A172 (cell line): ENCODE measurements around the gene WDFY2. TPM values are rescaled to one million over a fixed set of nuclear protein-coding genes. Genes with fewer than 3 reads are reported as not detected.

Experiments used
- DNase-seq: peaks from one replicate; pipeline ENCODE4 v3.0.0-alpha.2; 2015; ENCODE audit warnings: low spot score
- total RNA-seq: library from RNA; depleted of rRNA; stranded (reverse); fragments of >200 nt; shearing (Covaris generic); gene quantifications from 2 replicates; pipeline ENCODE4 v1.2.3, GENCODE V29; 2014

Gene WDFY2
- total RNA-seq, 1 experiment from 2014 or later: 2.5 TPM

DNA sequence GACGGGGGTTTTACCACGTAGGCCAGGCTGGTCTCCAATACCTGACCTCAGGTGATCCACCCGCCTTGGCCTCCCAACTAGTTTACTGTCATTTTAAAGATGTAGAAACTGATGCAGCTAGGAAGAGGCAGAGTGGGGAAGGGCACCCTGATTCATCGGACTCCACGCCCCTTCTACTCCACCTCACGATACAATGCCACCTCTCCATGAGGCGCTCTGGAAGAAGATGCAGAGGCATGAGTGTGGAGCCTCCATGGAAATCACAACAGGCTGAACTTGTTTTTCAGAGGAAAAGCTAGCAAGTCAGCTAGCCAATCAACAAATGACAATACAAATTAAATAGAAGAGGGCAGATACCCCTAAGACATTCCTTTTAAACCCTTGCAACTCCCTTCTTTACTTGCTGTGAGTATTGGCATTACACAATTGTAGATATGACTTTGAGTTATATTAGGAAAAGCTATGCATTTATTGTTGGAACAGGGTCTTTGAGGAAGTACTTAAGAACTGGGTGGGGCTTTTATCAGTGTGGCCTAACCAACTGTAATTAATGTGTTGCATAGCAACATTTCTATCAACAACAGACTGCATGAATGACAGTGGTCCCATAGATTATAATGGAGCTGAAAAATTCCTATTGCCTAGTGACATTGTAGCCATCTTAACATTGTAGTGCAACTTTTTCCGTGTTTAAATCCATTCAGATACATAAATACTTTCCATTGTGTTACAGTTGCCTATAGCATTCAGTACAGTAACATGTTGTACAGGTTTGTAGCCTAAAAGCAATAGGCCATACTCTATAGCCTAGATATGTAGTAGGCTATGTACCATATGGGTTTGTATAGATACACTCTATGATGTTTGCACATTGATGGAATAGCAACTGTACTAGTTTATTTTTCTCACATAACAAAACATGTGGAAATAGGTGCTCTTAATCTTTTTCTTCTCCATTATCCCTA is 17.6 kb downstream of the WDFY2 start:
- no peak for DNase-seq

DNA sequence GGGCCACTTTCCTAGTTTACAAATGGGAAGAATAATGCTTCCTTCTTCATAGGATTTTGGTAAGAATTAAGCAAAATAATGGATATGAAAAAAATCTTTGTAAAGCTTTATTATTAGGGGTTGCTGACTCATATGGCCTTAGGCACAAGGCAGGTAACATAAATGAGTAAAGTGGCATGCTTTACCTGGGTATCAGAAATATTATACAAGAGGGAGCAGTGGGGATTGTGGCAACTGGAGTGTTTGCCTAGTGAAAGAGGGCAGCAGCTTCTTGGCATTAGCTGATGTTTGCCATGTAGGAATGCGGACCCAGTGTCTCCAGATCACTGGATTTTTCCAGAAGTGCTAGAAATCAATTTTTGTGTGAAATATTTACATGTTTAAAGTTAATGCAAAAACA is 19.5 kb downstream of the WDFY2 start:
- no peak for DNase-seq

DNA sequence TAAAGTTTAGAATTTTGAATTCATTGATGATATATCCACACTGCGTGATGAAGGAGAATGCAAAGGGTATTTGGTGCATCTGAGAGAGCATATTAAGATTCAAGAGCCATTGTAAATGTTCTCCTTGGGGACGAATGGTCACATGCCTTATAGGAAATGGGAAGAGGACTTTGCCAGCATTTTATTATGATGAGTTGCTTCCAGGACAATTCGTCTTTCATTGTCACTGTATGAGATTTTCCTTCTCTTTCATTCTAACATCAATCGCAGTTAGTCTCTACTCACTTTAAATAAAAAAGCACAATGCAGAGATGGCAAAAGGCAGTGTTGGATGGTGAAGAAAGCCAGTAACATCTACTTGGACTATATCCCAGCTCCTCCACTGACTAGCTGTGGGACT is 21.4 kb downstream of the WDFY2 start:
- no peak for DNase-seq

DNA sequence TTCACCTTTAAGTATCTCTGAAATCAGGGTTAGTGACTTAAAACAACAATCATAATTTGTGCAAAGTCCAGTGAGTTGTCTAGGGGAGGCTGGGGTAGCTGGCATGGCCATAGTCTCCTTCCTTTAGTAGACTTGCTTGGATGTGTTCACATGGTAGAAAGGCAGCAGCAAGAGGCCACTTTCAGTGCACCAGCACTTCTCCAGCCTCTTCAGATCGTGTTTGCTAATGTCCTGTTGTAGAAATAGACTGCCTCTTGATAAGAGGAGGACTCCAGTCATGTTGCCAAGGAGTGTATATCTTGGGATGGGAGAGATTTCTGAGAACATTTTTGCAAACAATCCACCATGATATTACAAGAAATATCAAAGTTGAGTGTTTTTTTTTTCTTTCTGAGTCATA is 22.9 kb downstream of the WDFY2 start:
- DNase-seq: no peak

DNA sequence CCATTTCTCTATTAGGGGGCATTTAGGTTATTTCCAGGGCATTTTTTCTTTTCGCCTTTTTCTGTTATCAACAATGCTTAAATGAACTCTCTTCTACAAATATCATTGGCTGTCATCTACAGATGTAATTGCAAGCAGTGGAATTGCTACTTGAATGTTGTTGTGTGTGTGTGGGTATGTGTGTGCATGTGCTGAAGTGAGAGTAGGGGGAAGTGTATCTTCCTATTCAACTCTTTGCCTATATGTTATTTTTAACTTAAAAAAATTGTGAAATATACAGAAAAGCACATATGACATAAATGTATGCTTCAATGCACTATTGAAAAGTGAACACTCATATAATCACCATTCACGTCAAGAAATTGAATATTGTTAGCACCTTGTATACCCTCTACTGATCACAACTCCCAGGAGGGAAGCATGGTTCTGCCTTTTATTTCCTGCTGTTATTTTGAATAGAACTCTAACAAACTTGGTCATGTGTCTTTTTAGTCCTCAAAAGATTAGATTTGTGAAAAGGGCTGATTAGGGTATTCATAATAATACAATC is 24.7 kb downstream of the WDFY2 start:
- DNase-seq: no peak

DNA sequence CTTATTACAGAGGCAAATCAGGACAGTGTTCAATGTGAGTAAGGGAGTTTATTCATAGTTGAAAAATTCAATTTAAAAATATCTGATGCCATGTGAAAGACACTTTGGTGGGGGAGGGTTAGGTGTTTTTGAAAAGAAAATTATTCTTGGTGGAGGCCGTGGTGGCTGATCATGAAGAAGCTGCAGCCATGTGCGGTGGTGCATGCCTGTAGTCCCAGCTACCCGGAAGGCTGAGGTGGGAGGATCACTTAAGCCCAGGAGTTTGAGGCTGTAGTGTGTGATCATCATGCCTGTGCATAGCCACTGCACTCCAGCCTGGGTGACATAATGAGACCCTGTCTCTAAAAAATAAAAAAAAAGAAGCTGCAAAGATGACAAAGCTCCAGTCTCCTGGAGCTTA is 28.6 kb downstream of the WDFY2 start:
- DNase-seq: no peak

DNA sequence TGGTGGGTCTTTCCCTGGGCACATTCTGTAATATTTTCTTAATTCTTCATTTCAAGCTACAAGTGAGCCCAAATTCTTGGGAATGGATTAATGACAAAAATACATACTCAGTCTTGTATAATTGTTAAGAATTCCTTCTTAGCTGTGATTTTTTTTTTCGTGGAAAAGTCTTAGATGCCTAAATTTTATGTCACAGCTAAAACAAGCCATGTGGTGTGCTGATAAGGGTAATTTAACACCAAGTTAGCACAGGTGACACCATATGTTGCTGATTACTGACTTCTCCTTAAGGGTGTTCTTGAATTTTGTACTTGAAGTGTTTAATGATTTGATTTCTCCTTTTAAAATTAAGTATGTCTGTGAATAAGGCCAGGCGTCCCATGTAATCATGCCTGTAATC is 29.3 kb downstream of the WDFY2 start:
- DNase-seq: no peak

DNA sequence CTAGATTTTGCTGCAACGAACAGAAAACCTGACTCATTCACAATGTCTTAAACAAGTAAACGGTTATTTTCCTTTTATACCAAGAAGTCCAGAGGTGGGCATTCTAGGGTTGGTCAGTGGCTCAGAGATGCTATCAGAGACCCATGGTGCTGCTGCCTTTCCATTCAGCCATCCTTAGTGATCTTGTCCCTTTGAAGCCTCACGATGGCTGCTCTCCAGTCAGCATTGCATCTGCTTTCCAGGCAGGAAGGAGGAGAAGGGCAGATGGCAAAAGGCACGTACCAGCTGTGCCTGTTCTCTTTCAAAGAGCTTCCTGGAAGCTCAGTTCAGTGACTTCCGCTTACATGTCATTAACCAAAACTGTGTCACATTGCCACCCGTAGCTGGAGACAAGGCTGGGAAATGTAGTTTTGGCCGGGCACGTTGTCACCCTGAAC is 30.1 kb downstream of the WDFY2 start:
- no peak for DNase-seq

DNA sequence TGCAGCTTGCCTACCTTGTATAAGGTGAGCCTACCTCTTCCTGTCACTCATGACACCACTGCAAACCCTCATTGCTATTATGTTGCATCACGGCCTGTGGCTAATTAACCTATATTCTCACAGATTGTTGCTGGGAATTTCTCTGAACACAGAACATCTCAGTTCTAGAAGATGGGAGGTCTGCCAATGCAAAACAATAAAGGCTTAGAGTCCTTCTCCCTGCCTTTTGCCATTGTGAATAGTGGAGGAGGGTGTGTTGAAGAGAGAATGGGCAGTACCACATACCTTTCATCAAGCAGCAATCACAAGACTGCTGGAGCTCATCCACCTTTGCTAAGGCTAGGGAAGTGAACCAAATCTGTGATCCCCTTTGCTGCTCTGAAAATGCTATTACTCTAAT is 34.4 kb downstream of the WDFY2 start:
- no peak for DNase-seq

DNA sequence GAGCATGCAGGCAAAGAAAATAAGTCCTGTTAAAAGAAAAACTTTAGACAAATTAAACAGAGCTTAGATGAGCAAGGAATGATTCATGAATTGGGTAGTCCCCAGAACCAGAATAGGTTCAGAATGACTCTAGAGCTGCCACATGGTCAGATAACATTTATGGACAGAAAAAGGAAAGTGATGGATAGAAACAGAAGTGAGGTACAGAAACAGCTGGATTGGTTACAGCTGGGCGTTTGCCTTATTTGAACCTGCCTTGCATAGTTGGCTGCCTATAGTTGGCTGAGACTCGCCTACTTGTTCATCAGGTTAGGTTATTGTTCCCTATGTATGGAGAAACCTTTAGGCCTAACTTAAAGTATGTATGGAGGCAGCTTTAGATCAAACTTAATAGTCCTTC is 35.4 kb downstream of the WDFY2 start:
- DNase-seq: peak; percentile 60

DNA sequence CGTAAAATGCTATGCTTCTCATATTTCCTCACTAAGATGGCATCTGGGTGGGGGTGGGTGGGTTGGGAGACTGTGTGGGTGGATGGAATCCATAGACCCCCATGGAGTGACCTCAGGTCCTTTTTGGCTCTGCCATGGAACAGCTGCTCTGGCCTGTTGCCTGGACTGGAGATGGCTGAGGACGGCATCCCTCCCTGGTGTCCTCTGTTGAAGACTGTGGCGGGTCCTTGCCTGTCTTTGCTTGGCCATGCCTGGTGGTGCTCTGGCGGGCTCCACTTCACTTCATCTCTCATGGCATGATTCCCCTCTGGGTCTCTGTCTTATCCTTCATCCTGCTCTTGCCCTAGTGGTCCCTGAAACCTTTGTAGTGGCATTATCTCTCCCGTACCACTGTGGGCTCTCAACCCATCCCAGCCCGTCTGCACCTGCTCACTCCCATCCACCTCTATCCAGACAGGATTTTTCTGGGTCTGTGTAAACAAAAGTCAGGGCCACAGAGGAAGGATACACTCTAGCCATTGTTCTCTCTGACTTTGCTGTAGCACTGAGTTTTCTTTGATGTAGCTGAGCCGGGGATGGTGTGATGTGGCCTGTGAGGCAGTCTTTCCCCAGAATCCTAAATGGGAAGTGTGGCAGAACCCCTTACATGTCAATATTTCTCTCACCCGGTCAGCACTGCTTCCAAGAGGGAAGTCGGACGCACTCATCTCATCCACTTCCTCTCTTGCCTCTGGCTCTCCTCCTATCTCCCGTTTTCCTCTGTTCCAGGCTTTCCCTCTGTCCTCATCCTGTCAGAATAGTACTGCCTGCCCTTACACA is 36.1 kb downstream of the WDFY2 start:
- DNase-seq: no peak

DNA sequence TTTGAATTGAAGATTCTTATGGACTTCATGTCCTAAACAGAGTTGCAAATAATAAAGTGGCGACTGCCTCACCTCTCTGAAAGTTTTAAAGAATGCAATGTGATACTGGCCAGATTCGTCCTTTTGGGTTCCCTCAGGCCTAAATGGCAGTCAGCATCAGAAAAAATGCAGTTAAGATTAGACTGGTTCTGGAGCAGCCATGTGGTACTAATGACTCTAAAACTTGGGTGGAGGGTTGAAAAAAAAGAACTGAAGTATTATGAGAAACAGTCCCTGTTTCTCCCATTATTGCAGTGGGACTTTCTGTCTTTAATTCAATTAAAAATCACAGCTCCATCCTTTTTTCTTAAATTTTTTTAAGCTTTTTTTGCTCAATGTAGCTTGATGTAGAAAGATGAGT is 37.3 kb downstream of the WDFY2 start:
- DNase-seq: no peak

DNA sequence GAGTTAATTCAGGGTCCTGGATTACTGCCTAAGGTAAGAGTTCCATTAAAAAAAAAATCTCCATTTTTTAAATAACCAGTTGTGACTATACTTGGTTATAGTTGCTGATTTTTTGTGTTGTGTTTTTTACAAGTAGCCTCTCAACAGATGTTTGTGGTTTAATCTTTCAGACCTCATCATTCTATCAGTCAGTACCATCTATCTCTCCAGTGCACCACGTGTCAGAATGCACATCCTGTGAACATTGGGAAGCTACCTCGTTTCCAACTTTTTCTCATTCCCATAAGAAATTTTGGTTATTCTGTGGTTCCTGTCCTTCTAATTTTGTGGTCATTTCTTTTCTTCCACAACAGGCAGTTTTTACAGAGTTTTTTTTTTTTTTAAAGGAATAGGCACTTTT is 39.2 kb downstream of the WDFY2 start:
- DNase-seq: peak; percentile 15

DNA sequence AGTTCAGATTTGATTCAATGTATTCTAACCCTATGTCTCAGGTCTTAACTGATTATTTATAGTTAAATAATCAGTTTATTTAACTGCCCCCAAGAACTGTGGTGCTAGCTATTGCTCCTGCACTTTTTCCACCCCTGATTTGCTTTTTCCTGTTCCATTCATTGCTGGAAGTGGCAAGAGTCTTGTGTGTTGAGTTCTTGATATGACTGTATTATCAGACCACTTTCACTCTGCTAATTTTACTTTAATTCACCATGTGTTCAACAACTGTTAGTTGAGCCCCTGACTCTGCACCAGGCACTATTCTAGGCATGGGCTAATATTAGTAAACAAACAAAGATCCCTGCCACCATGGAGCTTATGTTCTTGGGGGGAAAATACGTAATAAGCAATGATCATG is 39.9 kb downstream of the WDFY2 start:
- no peak for DNase-seq

DNA sequence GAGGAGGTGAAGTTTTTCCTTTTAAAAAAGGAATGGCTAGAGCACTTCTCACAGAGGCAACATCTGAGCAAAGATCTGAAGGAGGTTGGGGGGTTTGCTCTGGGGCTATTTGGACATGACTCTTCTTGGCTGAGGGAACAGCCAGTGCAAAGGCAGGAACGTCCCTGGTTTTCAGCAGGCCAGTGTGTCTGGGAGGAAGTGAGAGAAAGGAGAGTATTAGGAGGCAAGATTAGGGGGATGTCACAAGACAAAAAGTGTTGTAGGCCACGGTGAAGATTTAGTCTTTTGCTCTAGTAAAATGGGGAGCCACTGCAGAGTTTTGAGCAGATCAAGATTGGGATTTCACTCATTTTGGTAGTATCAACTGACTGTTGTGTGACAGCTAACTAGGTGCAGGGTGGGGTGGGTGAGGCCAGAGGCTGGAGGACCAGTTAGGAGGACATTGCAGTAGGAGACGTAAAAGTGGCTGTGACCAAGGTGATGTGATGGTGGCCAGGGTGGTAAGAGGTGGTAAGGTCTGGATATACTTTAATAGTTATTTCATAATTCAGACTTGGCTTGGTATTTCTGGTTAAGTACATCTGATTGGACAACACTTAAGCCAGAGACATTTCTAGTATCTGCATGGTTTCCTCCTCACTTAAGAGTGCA is 40.6 kb downstream of the WDFY2 start:
- DNase-seq: no peak

DNA sequence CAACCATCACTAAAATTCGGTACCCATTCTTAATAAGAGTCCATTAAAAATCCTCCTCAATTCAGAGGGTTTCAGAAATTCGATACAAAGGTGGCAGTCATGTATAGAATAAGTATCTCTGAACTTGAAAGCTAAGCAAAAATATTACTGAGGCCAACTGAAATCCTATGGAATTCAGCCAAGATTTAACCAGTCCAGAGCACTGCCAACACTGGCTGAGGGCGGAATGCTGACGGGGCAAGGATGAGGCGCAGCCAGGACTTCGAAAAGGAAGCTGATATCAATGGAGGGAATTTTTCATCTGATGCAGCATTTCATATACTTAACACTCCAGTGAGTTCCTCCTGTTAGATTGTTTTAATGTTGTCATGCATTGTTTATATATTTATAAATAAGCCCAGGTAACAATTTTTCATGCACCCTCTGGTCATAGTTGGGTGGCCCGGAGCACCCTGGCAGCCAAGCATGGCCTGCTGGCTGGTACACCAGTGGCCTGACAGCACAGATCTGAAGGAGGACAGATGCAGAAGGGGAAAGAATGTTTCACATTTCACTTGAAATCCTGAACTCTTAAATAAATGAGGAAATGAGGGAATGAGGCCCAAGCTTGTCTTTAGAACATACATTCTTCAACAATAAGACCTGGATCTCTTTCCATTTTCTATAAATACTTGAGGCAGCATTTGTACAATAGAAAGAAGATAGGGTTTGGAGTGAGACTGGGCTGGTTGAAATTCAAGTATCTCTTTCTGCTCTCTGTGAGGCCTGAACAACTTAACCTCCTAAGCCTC is 41.5 kb downstream of the WDFY2 start:
- DNase-seq: no peak

DNA sequence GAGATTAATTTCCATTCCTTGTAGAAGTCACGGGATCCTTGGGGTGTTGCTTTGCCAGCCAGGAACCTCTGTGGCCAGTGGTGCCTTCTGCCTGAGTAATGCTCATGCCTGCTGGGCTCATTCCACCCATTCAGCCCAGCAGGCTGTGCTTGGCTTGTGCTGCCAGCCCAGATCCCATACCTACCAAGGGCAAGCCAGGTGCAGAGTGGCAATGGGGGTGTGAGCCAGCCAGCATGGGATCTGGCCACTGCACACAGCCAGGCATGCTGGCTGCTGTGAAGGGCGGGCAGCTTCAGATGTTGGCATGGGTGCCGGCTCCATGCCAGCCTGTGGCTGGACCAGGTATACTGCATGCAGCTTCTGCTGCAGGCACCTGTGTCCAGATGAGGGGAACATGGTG is 42.5 kb downstream of the WDFY2 start:
- peak; percentile 13 for DNase-seq

DNA sequence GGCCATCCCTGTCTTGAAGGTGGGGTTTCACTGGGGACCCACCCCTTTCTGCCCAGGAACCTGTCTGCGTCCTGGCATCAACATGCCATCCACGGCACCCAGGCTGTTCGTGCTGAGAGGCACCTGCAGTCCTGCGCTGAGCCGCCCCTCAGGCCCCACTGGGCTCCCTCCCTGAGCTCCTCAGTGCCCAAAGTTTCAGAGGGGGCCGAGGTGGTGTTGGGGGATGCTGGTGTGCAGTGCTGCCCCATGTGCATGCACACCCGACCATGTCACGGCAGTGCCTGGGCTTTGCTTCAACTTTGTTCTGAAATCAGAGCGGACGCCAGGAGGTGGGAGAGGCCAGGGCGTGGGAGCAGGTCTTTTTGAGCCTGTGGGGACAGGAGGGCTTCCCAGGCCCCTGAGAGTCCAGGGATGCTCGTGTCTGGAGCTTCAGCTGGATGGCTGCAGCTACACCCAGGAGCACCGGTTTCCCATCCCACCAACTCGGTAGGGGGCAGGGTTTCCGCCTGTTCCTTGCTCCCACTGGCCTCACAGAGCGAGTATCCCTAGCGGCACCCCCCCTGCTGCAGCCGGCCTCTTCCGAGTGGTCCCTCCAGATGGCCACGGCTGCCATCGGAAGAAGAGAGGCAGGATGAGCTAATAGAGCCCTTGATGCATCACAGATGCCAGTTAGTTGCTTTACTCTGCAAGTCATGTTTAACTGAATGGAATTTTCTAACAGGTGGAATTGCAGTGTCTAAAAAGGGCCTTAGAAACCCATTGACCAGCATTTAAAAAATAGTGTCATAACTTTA is 44.0 kb downstream of the WDFY2 start:
- no peak for DNase-seq

DNA sequence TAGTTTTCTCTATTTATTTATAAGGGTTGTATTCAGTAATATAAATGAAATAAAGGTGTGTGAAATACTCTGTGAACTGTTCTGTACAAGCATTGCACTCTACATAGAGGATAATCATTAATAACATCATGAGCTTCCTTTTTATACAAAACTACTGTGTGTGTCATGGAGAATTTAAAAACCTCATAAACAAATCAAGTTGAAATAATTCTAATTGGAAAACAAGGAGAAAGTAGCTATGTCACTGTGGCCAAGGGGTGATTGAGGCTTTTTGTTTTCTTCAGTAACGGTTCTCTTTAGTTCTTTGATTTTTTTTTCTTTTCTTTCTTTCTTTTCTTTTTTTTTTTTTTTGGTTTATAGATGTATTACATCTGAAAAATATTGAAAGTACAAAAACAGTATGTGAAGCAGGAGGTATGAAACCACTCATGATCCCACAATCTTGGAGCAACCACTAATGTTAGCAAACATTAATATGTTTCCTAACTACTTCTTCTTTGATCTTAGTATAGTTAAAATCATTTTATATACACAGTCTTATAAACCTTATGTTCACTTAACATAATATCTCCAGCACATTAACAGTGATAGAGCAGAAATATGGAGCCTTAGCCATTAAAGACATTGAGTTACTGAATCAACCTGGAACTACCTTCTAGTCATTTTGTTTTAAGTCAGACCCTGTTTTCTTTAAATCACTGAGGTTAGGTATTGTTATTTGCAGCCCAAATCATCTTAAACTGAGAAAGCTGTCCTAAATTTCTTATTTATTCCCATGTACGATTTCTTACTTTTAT is 45.4 kb downstream of the WDFY2 start:
- DNase-seq: no peak

DNA sequence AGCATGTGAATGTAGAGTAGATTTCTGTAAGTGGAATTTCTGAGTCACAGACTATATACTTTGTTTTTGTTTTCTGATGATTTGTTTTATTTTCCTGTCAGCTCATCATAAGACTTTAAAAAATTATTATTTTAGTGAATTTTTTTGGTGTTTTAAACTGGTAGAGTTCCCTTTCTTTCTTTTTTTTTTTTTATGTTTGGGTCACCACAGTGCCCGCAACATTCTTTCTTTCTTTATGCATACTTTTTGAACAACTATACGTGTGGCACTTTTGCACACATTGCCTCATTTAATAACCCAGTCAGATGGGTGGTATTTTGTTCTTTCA is 46.0 kb downstream of the WDFY2 start:
- no peak for DNase-seq
